H1 (cell line): ENCODE measurements around the gene CRPPA. TPM values are rescaled to one million over a fixed set of nuclear protein-coding genes. Genes with fewer than 3 reads are reported as not detected.

ENCODE experiments used
- CTCF ChIA-PET: fragments of 300-600 bp; sonication (Branson Sonifier 250); formaldehyde crosslinking; loops from one replicate; lab custom pipeline; 2021; ENCODE audit not compliant: partially characterized antibody; lab: Charles Lee
- POLR2A ChIA-PET: fragments of 300-600 bp; sonication (Branson Sonifier 250); formaldehyde crosslinking; loops from one replicate; lab custom pipeline; 2021; ENCODE audit warnings: inconsistent platforms; ENCODE audit not compliant: partially characterized antibody; lab: Charles Lee
- DNase-seq, 2 experiments: peaks; one replicate each; pipeline versions ENCODE4 v3.0.0 to v3.0.0-alpha.2; 2010 to 2022; ENCODE audit warnings: low spot score in 2 of 2, low read depth in 1 of 2, mixed read lengths in 1 of 2
- FAIRE-seq: peaks from 2 replicates; lab custom pipeline; 2011; peaks lifted over from hg19 to GRCh38; lab: Jason Lieb, UNC
- H2AFZ ChIP-seq: 2 replicates; pipeline ENCODE4 v1.8.1; 2012; ENCODE audit warnings: low read length, inconsistent platforms
- H2AK5ac ChIP-seq: 2 replicates; pipeline ENCODE4 v1.6.1; 2013; ENCODE audit warnings: low read depth, low read length
- H2BK120ac ChIP-seq: replicated peaks from 2 replicates; pipeline ENCODE3; 2013; ENCODE audit warnings: low read depth, low read length, inconsistent platforms
- H2BK12ac ChIP-seq: 2 replicates; pipeline ENCODE4 v1.6.1; 2013; ENCODE audit warnings: low read depth, low read length
- H2BK15ac ChIP-seq: 2 replicates; pipeline ENCODE4 v1.6.1; 2013; ENCODE audit warnings: low read length
- H2BK20ac ChIP-seq: 2 replicates; pipeline ENCODE4 v1.6.1; 2013; ENCODE audit warnings: low read length
- H2BK5ac ChIP-seq: 2 replicates; pipeline ENCODE4 v1.6.1; 2013; ENCODE audit warnings: low read depth, low read length
- H3K14ac ChIP-seq: 2 replicates; pipeline ENCODE4 v1.6.1; 2013; ENCODE audit warnings: inconsistent platforms; ENCODE audit not compliant: insufficient read length
- H3K18ac ChIP-seq: 2 replicates; pipeline ENCODE4 v1.6.1; 2013; ENCODE audit warnings: low read length; ENCODE audit errors: extremely low read depth
- H3K23ac ChIP-seq: 2 replicates; pipeline ENCODE4 v1.6.1; 2013; ENCODE audit warnings: inconsistent platforms; ENCODE audit not compliant: insufficient read length
- H3K23me2 ChIP-seq: 2 replicates; pipeline ENCODE4 v1.6.1; 2013; ENCODE audit warnings: low read depth, low read length
- H3K27ac ChIP-seq: 2 replicates; pipeline ENCODE4 v1.6.1; 2011; ENCODE audit warnings: low read depth, low read length, inconsistent platforms
- H3K27me3 ChIP-seq, 4 experiments: replicated peaks in 1 of 4; 1 replicate in 1 of 4; 2 replicates in 3 of 4; pipeline versions ENCODE4 v1.6.1 to v1.8.1; 2011 to 2013; ENCODE audit warnings: low read length in 3 of 4, mild to moderate bottlenecking in 3 of 4, inconsistent platforms in 2 of 4, mixed read lengths in 2 of 4, moderate library complexity in 1 of 4; ENCODE audit not compliant: control insufficient read depth in 3 of 4, insufficient read depth in 3 of 4; ENCODE audit errors: extremely low read depth in 1 of 4
- H3K36me3 ChIP-seq, 4 experiments: 2 replicates each; pipeline versions ENCODE4 v1.6.1 to v1.8.1; 2011 to 2013; ENCODE audit warnings: mild to moderate bottlenecking in 4 of 4, low read length in 3 of 4, moderate library complexity in 2 of 4, control low read depth in 1 of 4, inconsistent platforms in 1 of 4; ENCODE audit not compliant: insufficient read depth in 4 of 4, control insufficient read depth in 2 of 4
- H3K4ac ChIP-seq: replicated peaks from 2 replicates; pipeline ENCODE3; 2013; ENCODE audit warnings: low read length, low read depth, mixed read lengths, inconsistent platforms; ENCODE audit not compliant: insufficient read length
- H3K4me1 ChIP-seq, 4 experiments: replicated peaks in 1 of 4; 1 replicate in 1 of 4; 2 replicates in 3 of 4; pipeline versions ENCODE4 v1.6.1 to v1.8.1; 2011 to 2013; ENCODE audit warnings: low read length in 3 of 4, inconsistent platforms in 2 of 4, mixed read lengths in 1 of 4; ENCODE audit not compliant: insufficient read depth in 4 of 4, control insufficient read depth in 3 of 4
- H3K4me2 ChIP-seq, 2 experiments: 2 replicates each; pipeline versions ENCODE4 v1.6.1 to v1.8.1; 2011 to 2013; ENCODE audit warnings: low read depth in 2 of 2, low read length in 2 of 2, control low read depth in 1 of 2, inconsistent platforms in 1 of 2, mild to moderate bottlenecking in 1 of 2; ENCODE audit not compliant: insufficient read depth in 1 of 2
- H3K4me3 ChIP-seq, 4 experiments: fragments of 200-600, 300-600 bp in 1 of 4; sonication (generic), shearing (Covaris generic), sonication (Bioruptor Twin) in 1 of 4; 2 replicates each; pipeline versions ENCODE4 v1.5.1 to v1.8.1; 2011 to 2016; ENCODE audit warnings: low read length in 4 of 4, low read depth in 3 of 4, control low read depth in 2 of 4, inconsistent platforms in 2 of 4, mild to moderate bottlenecking in 2 of 4, mixed read lengths in 1 of 4, moderate library complexity in 1 of 4; ENCODE audit not compliant: insufficient read depth in 2 of 4; ENCODE audit errors: extremely low read depth in 1 of 4
- H3K56ac ChIP-seq: replicated peaks from 2 replicates; pipeline ENCODE3; 2013; ENCODE audit warnings: low read depth, mild to moderate bottlenecking, mixed read lengths, low read length, inconsistent platforms; ENCODE audit not compliant: insufficient read length
- H3K79me1 ChIP-seq: 2 replicates; pipeline ENCODE4 v1.6.1; 2013; ENCODE audit warnings: low read depth, low read length, control low read depth
- H3K79me2 ChIP-seq, 2 experiments: 2 replicates each; pipeline versions ENCODE4 v1.6.1 to v1.8.1; 2012 to 2013; ENCODE audit warnings: low read length in 2 of 2, mild to moderate bottlenecking in 2 of 2, inconsistent platforms in 1 of 2; ENCODE audit not compliant: insufficient read depth in 2 of 2, control insufficient read depth in 1 of 2
- H3K9ac ChIP-seq, 4 experiments: replicated peaks in 1 of 4; 1 replicate in 1 of 4; 2 replicates in 3 of 4; pipeline versions ENCODE4 v1.6.1 to v1.8.1; 2011 to 2013; ENCODE audit warnings: low read depth in 3 of 4, low read length in 3 of 4, control low read depth in 2 of 4, mild to moderate bottlenecking in 2 of 4, moderate library complexity in 2 of 4, inconsistent platforms in 1 of 4; ENCODE audit errors: extremely low read depth in 1 of 4
- H3K9me3 ChIP-seq, 2 experiments: 2 replicates each; pipeline versions ENCODE4 v1.6.1 to v1.8.1; 2012 to 2013; ENCODE audit warnings: mild to moderate bottlenecking in 2 of 2, moderate library complexity in 2 of 2, control low read depth in 1 of 2, inconsistent platforms in 1 of 2, low read depth in 1 of 2, low read length in 1 of 2, mixed read lengths in 1 of 2; ENCODE audit not compliant: insufficient read depth in 2 of 2
- H4K20me1 ChIP-seq, 2 experiments: replicated peaks in 1 of 2; 2 replicates each; pipeline versions ENCODE3 to v1.8.1; 2011 to 2013; ENCODE audit warnings: inconsistent platforms in 2 of 2, low read length in 2 of 2, mild to moderate bottlenecking in 1 of 2; ENCODE audit not compliant: insufficient read depth in 2 of 2, control insufficient read depth in 1 of 2
- H4K5ac ChIP-seq: 2 replicates; pipeline ENCODE4 v1.6.1; 2013; ENCODE audit warnings: low read length, low read depth, mixed read lengths, inconsistent platforms; ENCODE audit not compliant: insufficient read length
- H4K8ac ChIP-seq: 2 replicates; pipeline ENCODE4 v1.8.0; 2013; ENCODE audit warnings: mild to moderate bottlenecking, moderate library complexity, low read length, inconsistent platforms; ENCODE audit not compliant: insufficient read depth; ENCODE audit errors: extremely low read depth
- H4K91ac ChIP-seq: replicated peaks from 2 replicates; pipeline ENCODE3; 2013; ENCODE audit warnings: low read length, mixed read lengths, inconsistent platforms; ENCODE audit not compliant: insufficient read length
- YY1 ChIP-seq: IDR thresholded peaks from 2 replicates; pipeline ENCODE4 v1.6.1; 2011; ENCODE audit warnings: low read depth, mild to moderate bottlenecking, low read length
- polyA plus RNA-seq, 7 experiments: library from polyadenylated mRNA; depleted of rRNA in 3 of 7; stranded (reverse) in 5 of 7; unstranded in 2 of 7; fragments of >200 nt in 5 of 7; fragments of 200-250 nt in 2 of 7; gene quantifications; 1 replicate in 5 of 7; 2 replicates in 1 of 7; 4 replicates in 1 of 7; pipeline versions ENCODE4 v1.2.1 to v1.2.3, GENCODE V29; 2011 to 2013; ENCODE audit warnings: missing spikeins in 2 of 7, mixed read lengths in 2 of 7
- total RNA-seq: library from RNA; stranded (reverse); fragmentation: NEBNext Ultra II Directional; extraction: Animal tissue kit (Norgen Biotek cat#: 25700); gene quantifications from 2 replicates; pipeline ENCODE4 v1.2.1, GENCODE V29; 2021

The CRPPA gene
- total and polyA plus RNA-seq, 2 of the 8 experiments (the other 6 are each of a cell fraction or from before 2014, with no cell fraction given) = 0.23 to 0.39 TPM

DNA sequence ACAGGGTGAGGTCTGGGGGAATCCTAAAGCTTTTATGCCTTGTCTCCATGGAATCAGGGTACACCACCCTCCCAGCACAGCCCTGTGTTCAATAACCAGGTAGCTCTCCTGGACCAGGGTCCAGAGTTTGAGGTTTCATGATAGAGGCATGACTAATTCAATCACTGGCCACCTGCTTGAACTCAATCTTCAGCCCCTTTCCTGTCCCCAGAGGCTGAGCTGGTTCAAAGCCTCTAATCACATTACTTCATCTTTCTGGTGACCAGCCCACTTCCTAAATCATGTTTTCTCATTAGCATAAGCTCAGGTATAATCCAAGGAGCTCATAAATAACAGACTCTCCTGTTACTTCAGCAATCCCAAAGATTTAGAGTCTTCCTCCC lies 20.5 kb downstream of the CRPPA start:
- CTCF ChIA-PET = no interaction called here
- no peak overlapping the region for H4K5ac ChIP-seq

More for the DNA sequence above, 20.5 kb downstream of the CRPPA start:
- Histone ChIP-seq H3K9me3 (peaks cover 45 to 46% of the 10 kb centered on the region in 2 experiments), H2AK5ac (no peak overlapping the region), H3K56ac (no peak overlapping the region), H3K18ac (no peak overlapping the region), H3K4me3 (no peak overlapping the region), H3K4me1 (no peaks in the 10 kb centered on the region), H4K20me1 (no peaks in the 10 kb centered on the region), H3K9ac (no peak overlapping the region)
- DNase-seq = no peak
- TF ChIP-seq YY1 = no peak
- TF ChIP-seq, all 59 proteins: peak for 0
- H3K79me1 ChIP-seq = no peaks in the 10 kb centered on the region
- no peaks in the 10 kb centered on the region; a peak in 1 of 4 replicates for H3K79me2 ChIP-seq
- no peak overlapping the region for H3K27ac ChIP-seq
- no peak overlapping the region for H2BK20ac ChIP-seq
- H4K91ac ChIP-seq = no peak overlapping the region
- no peak overlapping the region for H2BK12ac ChIP-seq
- no peak for FAIRE-seq
- no peak overlapping the region for H2BK120ac ChIP-seq
- H3K14ac ChIP-seq = no peak overlapping the region
- H3K27me3 ChIP-seq = no peaks in the 10 kb centered on the region
- no peak overlapping the region for H4K8ac ChIP-seq
- H3K23ac ChIP-seq = no peak overlapping the region
- H2BK15ac ChIP-seq = no peak overlapping the region
- no peak overlapping the region for H2BK5ac ChIP-seq
- H3K23me2 ChIP-seq = no peaks in the 10 kb centered on the region
- H2AFZ ChIP-seq = no peak overlapping the region
- no peak overlapping the region for H3K4me2 ChIP-seq
- POLR2A ChIA-PET = no interaction called here
- H3K4ac ChIP-seq = no peak overlapping the region
- H3K36me3 ChIP-seq = peaks cover 0 to 35% (median 9%) of the 10 kb centered on the region in 4 experiments; a peak in 3 of 8 replicates
